ENCODE measurements around the gene AUTS2. TPM values are rescaled to one million over a fixed set of nuclear protein-coding genes. Genes with fewer than 3 reads are reported as not detected.

AUTS2 gene
- total RNA-seq, 1 donor from 2014 or later, result 53.0 TPM

- H3K9me3 ChIP-seq, result no peaks in the 10 kb centered on the region
- TF ChIP-seq, protein P1, sequence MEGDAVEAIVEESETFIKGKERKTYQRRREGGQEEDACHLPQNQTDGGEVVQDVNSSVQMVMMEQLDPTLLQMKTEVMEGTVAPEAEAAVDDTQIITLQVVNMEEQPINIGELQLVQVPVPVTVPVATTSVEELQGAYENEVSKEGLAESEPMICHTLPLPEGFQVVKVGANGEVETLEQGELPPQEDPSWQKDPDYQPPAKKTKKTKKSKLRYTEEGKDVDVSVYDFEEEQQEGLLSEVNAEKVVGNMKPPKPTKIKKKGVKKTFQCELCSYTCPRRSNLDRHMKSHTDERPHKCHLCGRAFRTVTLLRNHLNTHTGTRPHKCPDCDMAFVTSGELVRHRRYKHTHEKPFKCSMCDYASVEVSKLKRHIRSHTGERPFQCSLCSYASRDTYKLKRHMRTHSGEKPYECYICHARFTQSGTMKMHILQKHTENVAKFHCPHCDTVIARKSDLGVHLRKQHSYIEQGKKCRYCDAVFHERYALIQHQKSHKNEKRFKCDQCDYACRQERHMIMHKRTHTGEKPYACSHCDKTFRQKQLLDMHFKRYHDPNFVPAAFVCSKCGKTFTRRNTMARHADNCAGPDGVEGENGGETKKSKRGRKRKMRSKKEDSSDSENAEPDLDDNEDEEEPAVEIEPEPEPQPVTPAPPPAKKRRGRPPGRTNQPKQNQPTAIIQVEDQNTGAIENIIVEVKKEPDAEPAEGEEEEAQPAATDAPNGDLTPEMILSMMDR (IDR thresholded peaks at IDR 0.05), result no peak
- no peak for TF ChIP-seq POLR2AphosphoS5 (IDR thresholded peaks at IDR 0.05; ENCODE audit: insufficient read depth in 1 of 2, low read depth in 1 of 2)
- no peak for TF ChIP-seq POLR2A (IDR thresholded peaks at IDR 0.05)
- no peaks in the 10 kb centered on the region for H3K27me3 ChIP-seq
- intact Hi-C loops (cut with DNase I), result no loop called here
- no peaks in the 10 kb centered on the region for H3K4me1 ChIP-seq
- no peak overlapping the region for H3K27ac ChIP-seq
- DNase-seq (ENCODE audit: extremely low spot score in 2 of 2), result no peak
- H3K4me3 ChIP-seq, result no peak overlapping the region
- H3K36me3 ChIP-seq, result no peaks in the 10 kb centered on the region
Measured at GRCh38 chr7:70294211-70294911, 696.1 kb downstream of the AUTS2 start.

DNA sequence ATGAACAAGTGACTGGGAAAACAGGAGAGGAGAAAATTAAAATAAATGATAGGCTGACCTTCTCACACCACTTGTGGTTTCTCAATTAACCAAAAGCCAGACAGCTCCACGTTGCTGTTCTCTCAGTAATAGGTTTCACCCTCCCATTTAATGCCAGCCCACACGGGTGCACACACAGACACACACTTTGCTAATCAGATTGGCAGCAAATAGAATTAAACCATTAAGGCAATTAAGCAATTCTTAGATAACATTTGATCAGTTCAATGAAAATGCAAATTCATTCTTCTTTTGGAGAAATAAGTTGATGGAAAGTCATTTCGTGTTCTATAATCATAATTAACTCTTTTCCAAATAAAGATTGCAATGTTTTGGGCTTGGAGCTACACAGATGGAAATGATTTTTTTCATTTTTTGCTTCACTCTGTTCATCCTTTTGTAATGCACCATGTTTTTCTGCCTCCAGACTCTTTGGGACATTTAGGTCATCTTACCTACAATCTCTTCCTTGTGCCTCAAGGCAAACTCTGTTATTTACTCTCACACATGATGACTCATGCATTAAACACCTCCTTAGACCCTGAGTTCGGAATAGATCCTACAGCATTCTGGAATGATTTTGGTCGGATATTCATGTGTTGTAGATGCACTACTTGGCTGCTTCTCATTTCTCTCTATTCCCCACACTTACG is 700.7 kb downstream of the AUTS2 start:
- no peaks in the 10 kb centered on the region for H3K9me3 ChIP-seq
- no peak for DNase-seq (ENCODE audit: extremely low spot score in 2 of 2)
- H3K27ac ChIP-seq, result no peak overlapping the region
- TF ChIP-seq POLR2A (IDR thresholded peaks at IDR 0.05), result no peak
- TF ChIP-seq, protein P1 (IDR thresholded peaks at IDR 0.05), result no peak
- TF ChIP-seq POLR2AphosphoS5 (IDR thresholded peaks at IDR 0.05; ENCODE audit: insufficient read depth in 1 of 2, low read depth in 1 of 2), result no peak
- H3K4me3 ChIP-seq, result no peak overlapping the region
- H3K4me1 ChIP-seq, result no peaks in the 10 kb centered on the region
- H3K27me3 ChIP-seq, result no peaks in the 10 kb centered on the region
- H3K36me3 ChIP-seq, result no peaks in the 10 kb centered on the region
- intact Hi-C loops (cut with DNase I), result no loop called here

- Histone ChIP-seq H3K27ac (no peak overlapping the region), H3K4me3 (no peak overlapping the region), H3K4me1 (no peaks in the 10 kb centered on the region), H3K9me3 (no peaks in the 10 kb centered on the region), H3K36me3 (no peaks in the 10 kb centered on the region), H3K27me3 (no peaks in the 10 kb centered on the region)
- intact Hi-C loops (cut with DNase I), result no loop called here
- TF ChIP-seq, protein P1 (IDR thresholded peaks at IDR 0.05), result no peak
- TF ChIP-seq POLR2AphosphoS5 (IDR thresholded peaks at IDR 0.05; ENCODE audit: insufficient read depth in 1 of 2, low read depth in 1 of 2) (no peak), POLR2A (IDR thresholded peaks at IDR 0.05) (no peak)
- DNase-seq (ENCODE audit: extremely low spot score in 2 of 2), result no peak
Measured at GRCh38 chr7:70299472-70299807, 701.2 kb downstream of the AUTS2 start.

DNA sequence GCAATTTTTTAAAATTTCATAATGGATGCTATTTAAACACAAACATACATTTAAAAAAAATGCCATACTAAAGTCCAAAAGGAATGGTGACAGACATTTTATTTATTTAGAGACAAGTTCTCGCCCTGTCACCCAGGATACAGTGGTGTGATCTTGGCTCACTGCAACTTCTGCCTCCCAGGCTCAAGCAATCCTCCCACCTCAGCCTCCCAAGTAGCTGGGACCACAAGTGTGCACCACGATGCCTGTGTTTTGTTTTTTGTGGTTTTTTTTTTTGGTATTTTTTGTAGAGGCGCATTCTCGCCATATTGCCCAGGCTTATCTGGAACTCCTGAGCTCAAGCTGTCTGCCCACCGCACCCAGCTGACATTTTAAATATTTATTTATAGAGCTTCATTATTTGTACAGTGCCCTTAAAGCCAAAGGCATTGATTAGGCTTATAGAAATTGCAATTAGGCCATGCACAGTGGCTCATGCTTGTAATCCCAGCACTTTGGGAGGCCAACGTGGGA is 703.5 kb downstream of the AUTS2 start:
- no peak for TF ChIP-seq POLR2A (IDR thresholded peaks at IDR 0.05)
- TF ChIP-seq, protein P1 (IDR thresholded peaks at IDR 0.05), result no peak
- no peak for TF ChIP-seq POLR2AphosphoS5 (IDR thresholded peaks at IDR 0.05; ENCODE audit: insufficient read depth in 1 of 2, low read depth in 1 of 2)
- Histone ChIP-seq H3K27me3 (no peaks in the 10 kb centered on the region), H3K4me3 (no peak overlapping the region), H3K36me3 (no peaks in the 10 kb centered on the region), H3K4me1 (no peaks in the 10 kb centered on the region), H3K9me3 (no peaks in the 10 kb centered on the region), H3K27ac (no peak overlapping the region)
- intact Hi-C loops (cut with DNase I), result no loop called here
- no peak for DNase-seq (ENCODE audit: extremely low spot score in 2 of 2)

- Histone ChIP-seq H3K36me3 (no peaks in the 10 kb centered on the region), H3K4me3 (no peak overlapping the region), H3K9me3 (no peaks in the 10 kb centered on the region), H3K27me3 (no peaks in the 10 kb centered on the region), H3K27ac (no peak overlapping the region), H3K4me1 (no peaks in the 10 kb centered on the region)
- TF ChIP-seq, protein P1 (IDR thresholded peaks at IDR 0.05), result no peak
- TF ChIP-seq POLR2A (IDR thresholded peaks at IDR 0.05) (no peak), POLR2AphosphoS5 (IDR thresholded peaks at IDR 0.05; ENCODE audit: insufficient read depth in 1 of 2, low read depth in 1 of 2) (no peak)
- no peak for DNase-seq (ENCODE audit: extremely low spot score in 2 of 2)
- intact Hi-C loops (cut with DNase I), result no loop called here
Measured at GRCh38 chr7:70303309-70303708, 705.0 kb downstream of the AUTS2 start.

Measured in vagina (tissue), 2 donors.